ENCODE results near the gene LHX5.

Gene LHX5

GRCh38 chr12:113466454-113467141 is 5.1 kb downstream of the LHX5 start:
- DNase-seq (ENCODE audit: low read depth in 4 of 4, low spot score in 1 of 4), result no peak

GRCh38 chr12:113465808-113466453 is 5.7 kb downstream of the LHX5 start:
- DNase-seq (ENCODE audit: low read depth in 4 of 4, low spot score in 1 of 4), result no peak

- DNase-seq (ENCODE audit: low read depth in 4 of 4, low spot score in 1 of 4), result no peak
These were observed 6.6 kb downstream of the LHX5 start for GRCh38 chr12:113464852-113465719.

GRCh38 chr12:113464452-113464775 is 7.3 kb downstream of the LHX5 start:
- no peak for DNase-seq (ENCODE audit: low read depth in 4 of 4, low spot score in 1 of 4)

- no peak for DNase-seq (ENCODE audit: low read depth in 4 of 4, low spot score in 1 of 4)
These were observed 7.8 kb downstream of the LHX5 start for GRCh38 chr12:113463746-113464451.

- DNase-seq (ENCODE audit: low read depth in 4 of 4, low spot score in 1 of 4), result no peak
These were observed 8.5 kb downstream of the LHX5 start for GRCh38 chr12:113462998-113463745.

- peak; percentile 44 to 60 (median 52) for DNase-seq (ENCODE audit: low read depth in 4 of 4, low spot score in 1 of 4)
These were observed 9.4 kb downstream of the LHX5 start for GRCh38 chr12:113462117-113462774.

- DNase-seq (ENCODE audit: low read depth in 4 of 4, low spot score in 1 of 4), result no peak
These were observed 10.0 kb downstream of the LHX5 start for GRCh38 chr12:113461666-113462065.

GRCh38 chr12:113459981-113460380 is 11.7 kb downstream of the LHX5 start:
- no peak for DNase-seq (ENCODE audit: low read depth in 4 of 4, low spot score in 1 of 4)

- DNase-seq (ENCODE audit: low read depth in 4 of 4, low spot score in 1 of 4), result no peak
These were observed 14.0 kb downstream of the LHX5 start for GRCh38 chr12:113457710-113458109.

GRCh38 chr12:113457185-113457584 is 14.5 kb downstream of the LHX5 start:
- DNase-seq (ENCODE audit: low read depth in 4 of 4, low spot score in 1 of 4), result no peak

GRCh38 chr12:113456761-113457160 is 14.9 kb downstream of the LHX5 start:
- DNase-seq (ENCODE audit: low read depth in 4 of 4, low spot score in 1 of 4), result no peak

GRCh38 chr12:113456199-113456598 is 15.5 kb downstream of the LHX5 start:
- no peak for DNase-seq (ENCODE audit: low read depth in 4 of 4, low spot score in 1 of 4)

GRCh38 chr12:113453330-113453729 is 18.3 kb downstream of the LHX5 start:
- DNase-seq (ENCODE audit: low read depth in 4 of 4, low spot score in 1 of 4), result no peak

- no peak for DNase-seq (ENCODE audit: low read depth in 4 of 4, low spot score in 1 of 4)
These were observed 19.2 kb downstream of the LHX5 start for GRCh38 chr12:113452458-113452857.

- no peak for DNase-seq (ENCODE audit: low read depth in 4 of 4, low spot score in 1 of 4)
These were observed 21.8 kb downstream of the LHX5 start for GRCh38 chr12:113449839-113450238.

- no peak for DNase-seq (ENCODE audit: low read depth in 4 of 4, low spot score in 1 of 4)
These were observed 22.4 kb downstream of the LHX5 start for GRCh38 chr12:113449299-113449698.

GRCh38 chr12:113448873-113449272 is 22.8 kb downstream of the LHX5 start:
- DNase-seq (ENCODE audit: low read depth in 4 of 4, low spot score in 1 of 4), result no peak

GRCh38 chr12:113445544-113446171 is 26.0 kb downstream of the LHX5 start:
- DNase-seq (ENCODE audit: low read depth in 4 of 4, low spot score in 1 of 4), result no peak

GRCh38 chr12:113443030-113443539 is 28.6 kb downstream of the LHX5 start:
- DNase-seq (ENCODE audit: low read depth in 4 of 4, low spot score in 1 of 4), result no peak
